ENCODE data around the gene CHMP4A. TPM values are rescaled to one million over a fixed set of nuclear protein-coding genes. Genes with fewer than 3 reads are reported as not detected.

Gene CHMP4A
- total RNA-seq, 2 donors from 2014 or later: 61.5 to 66.8 TPM

DNA sequence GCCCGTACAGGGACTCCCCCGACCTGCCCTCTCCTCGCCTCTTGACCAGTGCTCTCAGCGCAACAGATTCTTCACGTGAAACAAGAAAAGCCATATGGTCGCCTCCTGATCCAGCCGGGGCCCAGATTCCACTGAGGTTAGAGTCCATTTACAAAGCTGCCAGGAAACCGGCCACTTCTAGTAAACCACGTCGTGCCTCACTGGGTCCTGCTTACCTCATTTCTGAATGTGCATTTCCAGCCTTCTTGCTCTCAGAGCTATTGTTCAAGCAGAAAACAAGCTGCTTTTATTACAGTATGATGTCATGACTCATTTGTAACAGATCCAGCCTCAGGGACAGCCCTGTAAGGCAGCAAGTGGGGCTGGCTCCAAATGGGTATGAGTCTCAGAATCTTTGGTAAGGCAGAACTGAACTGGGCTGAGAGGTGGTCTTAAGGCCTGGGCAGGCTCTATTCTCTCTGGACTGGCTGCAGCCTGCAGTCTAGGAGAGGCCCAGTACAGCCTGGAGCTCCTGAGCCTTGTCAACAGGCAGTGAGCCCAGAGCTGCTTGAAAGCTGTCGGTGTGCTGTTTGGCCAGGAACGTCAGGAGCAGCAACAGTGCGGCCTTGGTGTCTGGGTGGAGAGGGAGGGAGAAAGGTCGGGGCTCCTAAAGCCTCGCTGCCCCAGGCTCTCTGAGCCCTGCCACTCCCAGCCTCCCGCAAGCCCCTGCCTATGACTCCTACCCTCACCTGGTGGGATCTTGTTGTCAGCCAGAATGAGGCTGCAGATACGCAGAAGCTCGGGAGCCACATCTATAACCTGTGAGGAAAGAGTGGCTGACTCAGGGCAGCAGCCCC, 33.1 kb downstream of the CHMP4A start:
- DNase-seq (ENCODE audit: low spot score): no peak
- WGBS: 63% methylated on average over 18 of the region's 18 CpGs
- H3K9me3 ChIP-seq: no peaks in the 10 kb centered on the region
- no peak overlapping the region for H3K4me3 ChIP-seq
- intact Hi-C loops (cut with DNase I): no loop called here
- H3K36me3 ChIP-seq: peaks cover 0 to 13% of the 10 kb centered on the region in 2 donors
- TF ChIP-seq POLR2AphosphoS5 (IDR thresholded peaks at IDR 0.05): peak; percentile 68
- no peak for TF ChIP-seq POLR2A (IDR thresholded peaks at IDR 0.05)
- no peaks in the 10 kb centered on the region for H3K27me3 ChIP-seq (replicated peaks; ENCODE audit: insufficient read depth)
- peaks cover 3% of the 10 kb centered on the region for H3K4me1 ChIP-seq (replicated peaks)
- peak overlapping the region; percentile 34 to 77 for H3K27ac ChIP-seq

- WGBS: 83% methylated on average over 12 of the region's 14 CpGs
- peaks cover 0 to 8% of the 10 kb centered on the region in 2 donors for H3K36me3 ChIP-seq
- intact Hi-C loops (cut with DNase I): no loop called here
- no peak for DNase-seq (ENCODE audit: low spot score)
- H3K4me3 ChIP-seq: no peak overlapping the region
- peak overlapping the region; percentile 34 to 77 for H3K27ac ChIP-seq
- no peaks in the 10 kb centered on the region for H3K27me3 ChIP-seq (replicated peaks; ENCODE audit: insufficient read depth)
- no peak for TF ChIP-seq POLR2AphosphoS5 (IDR thresholded peaks at IDR 0.05)
- TF ChIP-seq POLR2A (IDR thresholded peaks at IDR 0.05): no peak
- TF ChIP-seq, protein P1, sequence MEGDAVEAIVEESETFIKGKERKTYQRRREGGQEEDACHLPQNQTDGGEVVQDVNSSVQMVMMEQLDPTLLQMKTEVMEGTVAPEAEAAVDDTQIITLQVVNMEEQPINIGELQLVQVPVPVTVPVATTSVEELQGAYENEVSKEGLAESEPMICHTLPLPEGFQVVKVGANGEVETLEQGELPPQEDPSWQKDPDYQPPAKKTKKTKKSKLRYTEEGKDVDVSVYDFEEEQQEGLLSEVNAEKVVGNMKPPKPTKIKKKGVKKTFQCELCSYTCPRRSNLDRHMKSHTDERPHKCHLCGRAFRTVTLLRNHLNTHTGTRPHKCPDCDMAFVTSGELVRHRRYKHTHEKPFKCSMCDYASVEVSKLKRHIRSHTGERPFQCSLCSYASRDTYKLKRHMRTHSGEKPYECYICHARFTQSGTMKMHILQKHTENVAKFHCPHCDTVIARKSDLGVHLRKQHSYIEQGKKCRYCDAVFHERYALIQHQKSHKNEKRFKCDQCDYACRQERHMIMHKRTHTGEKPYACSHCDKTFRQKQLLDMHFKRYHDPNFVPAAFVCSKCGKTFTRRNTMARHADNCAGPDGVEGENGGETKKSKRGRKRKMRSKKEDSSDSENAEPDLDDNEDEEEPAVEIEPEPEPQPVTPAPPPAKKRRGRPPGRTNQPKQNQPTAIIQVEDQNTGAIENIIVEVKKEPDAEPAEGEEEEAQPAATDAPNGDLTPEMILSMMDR (IDR thresholded peaks at IDR 0.05): no peak
- peaks cover 3% of the 10 kb centered on the region for H3K4me1 ChIP-seq (replicated peaks)
- H3K9me3 ChIP-seq: no peaks in the 10 kb centered on the region
Observed at GRCh38 chr14:24179294-24179960, 33.9 kb downstream of the CHMP4A start.

DNA sequence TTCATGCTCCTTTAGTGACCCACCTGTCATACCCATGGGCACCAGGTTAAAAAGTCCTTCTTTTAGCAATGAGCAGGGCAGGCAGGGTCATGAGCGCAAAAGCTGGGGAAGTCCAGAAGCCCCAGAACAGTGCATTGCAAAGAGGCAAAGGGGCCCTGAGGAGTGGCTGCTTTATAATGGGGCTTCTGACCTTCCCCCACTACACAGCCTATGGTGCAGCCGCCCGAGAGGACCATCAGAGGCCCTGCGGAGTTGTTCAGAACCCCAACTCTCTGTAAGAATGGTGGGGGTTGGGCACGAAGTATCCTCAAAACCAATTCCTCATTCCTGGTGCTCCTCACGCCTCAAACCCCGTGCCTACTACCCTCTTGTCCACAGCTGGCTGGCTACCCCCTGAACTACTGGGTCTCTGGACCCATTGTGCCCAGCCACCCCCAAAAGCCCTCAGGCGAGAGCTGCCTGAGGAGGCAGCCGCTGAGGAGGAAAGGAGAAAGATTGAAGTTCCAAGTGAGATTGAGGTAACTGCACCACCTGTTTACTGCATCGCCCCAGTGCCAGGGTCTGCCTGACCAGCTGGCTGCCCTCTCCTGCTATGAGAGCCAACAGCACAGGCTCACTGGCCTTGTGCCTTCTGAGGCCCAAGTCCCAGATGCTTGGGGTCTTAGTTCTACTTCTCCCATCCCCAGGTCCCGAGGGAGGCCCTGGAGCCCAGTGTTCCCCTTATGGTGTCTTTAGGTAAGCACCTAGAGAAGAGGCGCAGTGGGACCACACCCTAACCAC, 34.7 kb downstream of the CHMP4A start:
- intact Hi-C loops (cut with DNase I): no loop called here
- no peak overlapping the region for H3K4me3 ChIP-seq
- H3K4me1 ChIP-seq (replicated peaks): peaks cover 3% of the 10 kb centered on the region
- H3K9me3 ChIP-seq: no peaks in the 10 kb centered on the region
- no peak overlapping the region for H3K27ac ChIP-seq
- no peaks in the 10 kb centered on the region for H3K36me3 ChIP-seq
- WGBS: 77% methylated on average over 10 of the region's 12 CpGs
- H3K27me3 ChIP-seq (replicated peaks; ENCODE audit: insufficient read depth): no peaks in the 10 kb centered on the region
- no peak for DNase-seq (ENCODE audit: low spot score)
- TF ChIP-seq, protein P1 (IDR thresholded peaks at IDR 0.05): no peak
- TF ChIP-seq POLR2AphosphoS5 (IDR thresholded peaks at IDR 0.05): no peak
- no peak for TF ChIP-seq POLR2A (IDR thresholded peaks at IDR 0.05)

DNA sequence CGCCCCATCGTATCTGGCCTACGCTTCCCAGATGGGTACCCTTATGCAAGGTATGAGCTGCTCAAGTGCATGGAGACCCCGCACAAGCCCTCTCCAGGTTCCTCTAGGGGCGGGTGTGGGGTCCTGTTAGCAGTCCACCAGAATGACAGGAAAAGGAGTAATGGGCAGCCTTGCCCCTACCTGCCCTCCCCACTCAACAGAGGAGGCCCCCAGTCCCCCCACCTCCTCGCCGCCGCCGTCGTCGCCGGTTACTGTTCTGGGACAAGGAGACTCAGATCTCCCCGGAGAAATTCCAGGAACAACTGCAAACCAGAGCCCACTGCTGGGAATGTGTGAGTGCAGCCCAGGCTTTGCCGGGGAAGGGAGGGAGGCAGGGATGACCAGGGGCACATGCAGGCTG, 35.4 kb downstream of the CHMP4A start:
- no peak for DNase-seq (ENCODE audit: low spot score)
- 88% methylated on average over 14 of the region's 14 CpGs for WGBS
- Histone ChIP-seq H3K27me3 (replicated peaks; ENCODE audit: insufficient read depth) (no peaks in the 10 kb centered on the region), H3K9me3 (no peaks in the 10 kb centered on the region), H3K4me3 (no peak overlapping the region), H3K27ac (no peak overlapping the region), H3K4me1 (replicated peaks) (peaks cover 3% of the 10 kb centered on the region), H3K36me3 (no peaks in the 10 kb centered on the region)
- TF ChIP-seq POLR2A (IDR thresholded peaks at IDR 0.05) (no peak), POLR2AphosphoS5 (IDR thresholded peaks at IDR 0.05) (no peak)
- TF ChIP-seq, protein P1 (IDR thresholded peaks at IDR 0.05): no peak
- intact Hi-C loops (cut with DNase I): no loop called here

Data from prostate gland (tissue), 2 donors.